Lower leg skin (tissue), 4 donors: ENCODE measurements around the gene EBF3. TPM values are rescaled to one million over a fixed set of nuclear protein-coding genes. Genes with fewer than 3 reads are reported as not detected.
"Not testable (repeated sequence)": the region's sequence is repeated elsewhere in the genome, so short reads cannot be mapped to it uniquely, and the experiment has no call there.

ENCODE experiments used
- DNase-seq, 2 donors: peaks; one replicate each; pipeline ENCODE4 v3.0.0-alpha.2; 2019; ENCODE audit warnings: low spot score in 2 of 2
- H3K4me3 ChIP-seq: fragments of 200-600 bp; sonication (generic); 2 replicates; pipeline ENCODE4 v1.5.1; 2017; ENCODE audit warnings: mild to moderate bottlenecking, low read depth; ENCODE audit not compliant: poor library complexity, severe bottlenecking
- CTCF ChIP-seq, 3 donors: fragments of 450-650 bp; IDR thresholded peaks; one replicate each; pipeline ENCODE4 v1.5.1; 2016; ENCODE audit warnings: antibody characterized with exemption in 3 of 3, mild to moderate bottlenecking in 3 of 3, moderate library complexity in 2 of 3
- POLR2A ChIP-seq, 2 donors: fragments of 450-650 bp; IDR thresholded peaks; one replicate each; pipeline ENCODE4 v1.6.1; 2016 to 2017; ENCODE audit warnings: antibody characterized with exemption in 2 of 2, mild to moderate bottlenecking in 1 of 2, moderate library complexity in 1 of 2
- WGBS, 2 donors: methylation state at CpG; one replicate each; pipeline ENCODE4 v1.1.5; 2018; 5-methylcytosine and 5-hydroxymethylcytosine counted together
- intact Hi-C: fragments of 100-400 bp; cut with DNase I; formaldehyde crosslinking; loops from one replicate; pipeline ENCODE4 v1.15.0; 2023; ENCODE audit warnings: low total_unique reads
- total RNA-seq, 4 donors: library from RNA; depleted of rRNA; stranded (reverse); fragments of >200 nt; gene quantifications; one replicate each; pipeline ENCODE4 v1.1.0, GENCODE V29; 2016

The EBF3 gene
- total RNA-seq, 4 donors from 2014 or later: 0.80 to 8.5 (median 2.4) TPM

DNA sequence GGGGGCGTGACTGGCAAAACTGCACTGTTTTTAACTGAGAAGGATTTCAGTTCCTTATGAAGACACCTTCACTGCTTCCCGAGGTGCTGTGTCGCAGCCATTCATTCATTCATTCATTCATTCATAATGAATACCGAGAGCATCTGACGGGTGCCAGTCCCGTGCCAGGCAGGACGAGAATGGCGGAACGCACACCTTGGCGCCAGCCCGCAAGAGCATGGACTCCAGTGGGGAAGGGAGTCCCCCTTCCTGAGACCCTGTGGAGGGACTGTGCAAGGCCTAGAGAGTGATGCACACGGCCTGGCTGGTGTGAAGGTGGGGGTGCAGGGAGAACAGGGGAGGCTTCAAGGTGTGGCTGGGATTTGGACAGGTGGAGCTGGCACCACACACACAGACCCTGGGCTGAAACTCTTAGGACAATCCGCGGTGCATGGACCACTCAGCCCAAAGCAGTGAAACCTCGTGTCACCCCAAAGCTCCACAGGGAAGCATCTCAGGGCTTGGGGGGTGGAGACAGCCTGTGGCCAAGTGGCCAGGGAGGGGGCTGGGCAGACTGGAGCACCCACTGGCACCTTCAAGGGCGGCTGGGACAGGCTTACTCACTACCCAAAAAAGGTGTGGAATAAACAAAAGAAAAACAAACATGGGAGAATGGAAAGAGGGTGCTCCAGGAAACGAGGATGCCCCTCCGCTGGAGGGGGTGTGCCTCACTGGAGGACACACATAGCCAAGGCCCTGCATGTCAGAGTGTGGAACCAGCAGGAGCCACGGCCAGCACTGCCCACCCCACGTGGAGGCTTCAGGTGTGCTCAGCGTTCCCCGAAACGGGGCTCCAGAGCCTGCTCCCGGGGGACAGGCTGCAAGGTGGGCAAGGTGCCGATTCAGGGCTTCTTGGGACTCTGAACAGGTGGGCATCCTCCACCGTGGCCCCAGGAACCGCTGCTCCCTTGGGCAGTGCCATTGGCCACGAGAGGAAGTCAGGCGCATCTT, 37.7 kb downstream of the EBF3 start:
- no peak for DNase-seq
- TF ChIP-seq CTCF (IDR thresholded peaks at IDR 0.05) (no peak), POLR2A (IDR thresholded peaks at IDR 0.05) (no peak)
- 76 to 85% methylated on average over 29 of the region's 29 CpGs for WGBS, 2 donors
- H3K4me3 ChIP-seq: no peak overlapping the region
- intact Hi-C loops: no loop called here

GRCh38 chr10:129924375-129925085, 39.5 kb downstream of the EBF3 start:
- WGBS, 2 donors: 85 to 90% methylated on average over 16 of the region's 16 CpGs
- TF ChIP-seq CTCF (IDR thresholded peaks at IDR 0.05): no peak
- TF ChIP-seq POLR2A (IDR thresholded peaks at IDR 0.05): no peak
- no peak for DNase-seq
- intact Hi-C loops: no loop called here
- no peak overlapping the region for H3K4me3 ChIP-seq

- TF ChIP-seq CTCF (IDR thresholded peaks at IDR 0.05): no peak
- no peak for TF ChIP-seq POLR2A (IDR thresholded peaks at IDR 0.05)
- intact Hi-C loops: no loop called here
- no peak for DNase-seq
- WGBS, 2 donors: 87 to 94% methylated on average over 18 of the region's 18 CpGs
- no peak overlapping the region for H3K4me3 ChIP-seq
Observed at GRCh38 chr10:129922598-129923123, 41.4 kb downstream of the EBF3 start.

DNA sequence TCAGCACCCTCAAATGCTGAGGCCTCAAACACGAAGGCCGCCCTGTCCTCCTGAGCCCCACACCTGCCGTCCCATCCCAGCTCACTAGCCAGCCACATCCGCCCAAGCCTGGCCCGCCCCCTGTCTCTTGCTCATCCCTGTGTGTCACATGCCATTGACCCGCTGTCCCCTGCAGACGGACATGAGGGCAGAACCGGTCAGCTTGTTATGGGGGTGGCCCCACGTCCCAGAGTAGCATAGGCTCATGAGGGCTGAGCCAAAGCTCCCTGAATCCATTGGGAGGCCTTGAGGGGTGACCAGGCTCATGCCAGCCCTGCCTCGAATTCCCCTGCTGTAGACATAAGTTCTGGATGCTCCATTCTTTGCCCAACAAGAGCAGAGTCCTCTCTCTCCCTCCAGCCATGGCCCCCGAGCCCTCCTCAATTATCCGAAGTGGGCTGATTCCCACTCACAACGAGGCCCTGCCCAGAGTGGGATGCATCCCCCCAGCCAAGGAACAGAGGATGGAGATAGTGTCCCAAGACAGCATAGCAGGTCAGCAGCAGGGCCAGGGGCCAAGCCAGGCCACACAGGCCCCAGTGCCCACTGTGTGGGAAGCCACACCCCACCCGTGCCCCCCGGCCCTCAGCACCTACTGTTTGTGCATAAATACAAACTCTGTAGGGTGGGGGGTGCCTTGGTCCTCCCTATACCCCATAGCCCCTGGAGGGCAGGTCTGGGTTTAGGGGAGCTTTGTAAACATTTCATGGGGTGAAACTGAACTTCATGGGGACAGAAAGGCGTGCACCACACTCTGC, 42.1 kb downstream of the EBF3 start:
- no peak for DNase-seq
- H3K4me3 ChIP-seq: no peak overlapping the region
- intact Hi-C loops: no loop called here
- WGBS, 2 donors: 84 to 94% methylated on average over 14 to 16 of the region's 16 CpGs
- TF ChIP-seq CTCF (IDR thresholded peaks at IDR 0.05): no peak
- no peak for TF ChIP-seq POLR2A (IDR thresholded peaks at IDR 0.05)

GRCh38 chr10:129921065-129921670, 42.9 kb downstream of the EBF3 start:
- intact Hi-C loops: no loop called here
- WGBS, 2 donors: 88 to 90% methylated on average over 17 to 18 of the region's 18 CpGs
- no peak for DNase-seq
- no peak for TF ChIP-seq CTCF (IDR thresholded peaks at IDR 0.05)
- no peak for TF ChIP-seq POLR2A (IDR thresholded peaks at IDR 0.05)
- H3K4me3 ChIP-seq: no peak overlapping the region

DNA sequence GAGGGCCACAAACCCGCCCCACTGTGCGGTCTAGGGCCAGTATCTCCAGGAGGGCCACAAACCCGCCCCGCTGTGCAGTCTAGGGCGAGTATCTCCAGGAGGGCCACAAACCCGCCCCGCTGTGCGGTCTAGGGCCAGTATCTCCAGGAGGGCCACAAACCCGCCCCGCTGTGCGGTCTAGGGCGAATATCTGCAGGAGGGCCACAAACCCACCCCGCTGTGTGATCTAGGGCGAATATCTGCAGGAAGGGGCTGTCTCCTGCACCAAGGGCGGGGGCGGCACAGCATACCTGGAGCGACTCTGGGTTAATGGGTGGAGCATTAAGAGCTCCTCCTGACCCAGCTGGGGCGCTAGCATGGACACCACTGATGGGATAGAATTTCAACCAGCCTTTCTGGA, 43.9 kb downstream of the EBF3 start:
- H3K4me3 ChIP-seq, DNase-seq, intact Hi-C loops: not testable (repeated sequence)
- 97 to 98% methylated on average over 7 to 11 of the region's 18 CpGs for WGBS, 2 donors
